Endothelial cell of umbilical vein (primary cell): ENCODE measurements around the gene BTN3A1. TPM values are rescaled to one million over a fixed set of nuclear protein-coding genes. Genes with fewer than 3 reads are reported as not detected.

Experiments
- BruUV-seq: library from RNA; stranded (reverse); fragments of 400-500 nt; replicated peaks from 2 replicates; lab custom pipeline; 2021; lab: Mats Ljungman, UMichigan
- CTCF ChIA-PET: fragments of 300-600, 350-600 bp; sonication (Branson Sonifier 250); formaldehyde crosslinking; loops from one replicate; lab custom pipeline; 2021; ENCODE audit warnings: antibody characterized with exemption, inconsistent platforms; lab: Charles Lee
- POLR2A ChIA-PET: fragments of 300-600, 350-600 bp; sonication (Branson Sonifier 250); formaldehyde crosslinking; loops from one replicate; lab custom pipeline; 2021; ENCODE audit warnings: antibody characterized with exemption, inconsistent platforms; lab: Charles Lee
- DNase-seq: peaks from one replicate; pipeline ENCODE4 v3.0.0-alpha.2; 2011; ENCODE audit warnings: low read depth, low spot score
- FAIRE-seq: peaks from 2 replicates; lab custom pipeline; 2011; peaks lifted over from hg19 to GRCh38; lab: Jason Lieb, UNC
- H2AFZ ChIP-seq: 2 replicates; pipeline ENCODE4 v1.6.0; 2012; ENCODE audit warnings: low read depth, low read length, control low read depth, inconsistent platforms
- H3K27ac ChIP-seq: 2 replicates; pipeline ENCODE4 v1.5.1; 2011; ENCODE audit warnings: low read depth, mild to moderate bottlenecking, control low read depth, low read length, moderate library complexity; ENCODE audit not compliant: insufficient read depth
- H3K27me3 ChIP-seq, 2 experiments: 2 replicates each; pipeline versions ENCODE4 v1.6.0 to v1.6.1; 2011; ENCODE audit warnings: low read length in 2 of 2, mixed read lengths in 1 of 2; ENCODE audit not compliant: control insufficient read depth in 2 of 2, insufficient read depth in 2 of 2
- H3K36me3 ChIP-seq, 2 experiments: 2 replicates in 1 of 2; 3 replicates in 1 of 2; pipeline ENCODE4 v1.5.1; 2011; ENCODE audit warnings: low read length in 2 of 2, mild to moderate bottlenecking in 1 of 2, moderate library complexity in 1 of 2; ENCODE audit not compliant: control insufficient read depth in 2 of 2, insufficient read depth in 2 of 2; ENCODE audit errors: extremely low read depth in 1 of 2
- H3K4me1 ChIP-seq: 3 replicates; pipeline ENCODE4 v1.5.1; 2011; ENCODE audit warnings: mild to moderate bottlenecking, low read length; ENCODE audit not compliant: control insufficient read depth, insufficient read depth; ENCODE audit errors: extremely low read depth
- H3K4me2 ChIP-seq: 2 replicates; pipeline ENCODE4 v1.6.1; 2011; ENCODE audit warnings: low read length, control low read depth, mixed read lengths; ENCODE audit not compliant: insufficient read depth
- H3K4me3 ChIP-seq, 3 experiments: fragments of 200-600 bp in 1 of 3; sonication (generic), shearing (Covaris generic) in 1 of 3; replicated peaks in 1 of 3; 2 replicates each; pipeline ENCODE4 v1.5.1; 2011 to 2016; ENCODE audit warnings: control low read depth in 3 of 3, low read length in 3 of 3, mild to moderate bottlenecking in 2 of 3, inconsistent platforms in 1 of 3, low read depth in 1 of 3, moderate library complexity in 1 of 3; ENCODE audit not compliant: insufficient read depth in 1 of 3
- H3K79me2 ChIP-seq: 2 replicates; pipeline ENCODE4 v1.6.0; 2012; ENCODE audit warnings: low read length, inconsistent platforms; ENCODE audit not compliant: control insufficient read depth, insufficient read depth
- H3K9ac ChIP-seq: replicated peaks from 2 replicates; pipeline ENCODE3; 2011; ENCODE audit warnings: low read length, control low read depth; ENCODE audit not compliant: insufficient read depth; ENCODE audit errors: extremely low read depth
- H3K9me1 ChIP-seq: replicated peaks from 3 replicates; pipeline ENCODE4 v1.6.0; 2011; ENCODE audit warnings: mild to moderate bottlenecking, low read length; ENCODE audit not compliant: control insufficient read depth, insufficient read depth; ENCODE audit errors: extremely low read depth
- H3K9me3 ChIP-seq: replicated peaks from 2 replicates; pipeline ENCODE4 v1.5.1; 2012; ENCODE audit warnings: low read length, inconsistent platforms; ENCODE audit not compliant: control insufficient read depth, insufficient read depth
- H4K20me1 ChIP-seq: replicated peaks from 2 replicates; pipeline ENCODE3; 2011; ENCODE audit warnings: mild to moderate bottlenecking, low read length; ENCODE audit not compliant: control insufficient read depth, insufficient read depth; ENCODE audit errors: extremely low read depth
- CTCF ChIP-seq, 2 donors: IDR thresholded peaks; 1 replicate in 1 of 2; 2 replicates in 1 of 2; pipeline ENCODE4 v1.5.1; 2011; ENCODE audit warnings: low read length in 2 of 2, mild to moderate bottlenecking in 2 of 2, moderate library complexity in 2 of 2, control low read depth in 1 of 2, inconsistent platforms in 1 of 2, low read depth in 1 of 2; ENCODE audit not compliant: insufficient read depth in 1 of 2; ENCODE audit errors: extremely low read depth in 1 of 2
- EZH2 ChIP-seq: IDR thresholded peaks from 2 replicates; pipeline ENCODE4 v1.6.1; 2012; ENCODE audit warnings: borderline replicate concordance, low read depth, mild to moderate bottlenecking, moderate library complexity, low read length, inconsistent platforms; ENCODE audit not compliant: severe bottlenecking
- GATA2 ChIP-seq: IDR thresholded peaks from 2 replicates; pipeline ENCODE4 v1.7.0; 2011; ENCODE audit warnings: low read depth, mild to moderate bottlenecking, moderate library complexity, mixed read lengths, low read length; ENCODE audit not compliant: insufficient read length, insufficient read depth
- JUN ChIP-seq: IDR thresholded peaks from 2 replicates; pipeline ENCODE4 v1.6.1; 2011; ENCODE audit warnings: borderline replicate concordance, low read depth; ENCODE audit not compliant: insufficient read length, insufficient read depth
- MYC ChIP-seq: IDR thresholded peaks from one replicate; pipeline ENCODE4 v1.6.1; 2011; ENCODE audit warnings: mild to moderate bottlenecking, low read depth, low read length
- POLR2A ChIP-seq: IDR thresholded peaks from 2 replicates; pipeline ENCODE4 v1.6.1; 2012; ENCODE audit warnings: low read depth, mild to moderate bottlenecking, control low read depth, low read length
- dilution Hi-C: fragments of 300-500 bp; cut with MboI; formaldehyde crosslinking; loops from one replicate; pipeline ENCODE4 v1.15.0; 2019; ENCODE audit warnings: low sequenced_read_pairs; ENCODE audit not compliant: extremely low pct_ligation_motif_present
- intact Hi-C: fragments of 100-400 bp; cut with micrococcal nuclease; formaldehyde crosslinking; loops from one replicate; pipeline ENCODE4 v1.10.0; 2022
- polyA plus RNA-seq, 4 experiments: library from polyadenylated mRNA; depleted of rRNA in 3 of 4; stranded (reverse) in 3 of 4; unstranded in 1 of 4; fragments of >200 nt; gene quantifications; 2 replicates each; pipeline versions ENCODE4 v1.2.1 to v1.2.3, GENCODE V29; 2011 to 2012; ENCODE audit warnings: missing spikeins in 1 of 4
- total RNA-seq: library from RNA; stranded (reverse); gene quantifications from 2 replicates; pipeline ENCODE4 v1.2.3, GENCODE V29; 2021
- TF ChIP-seq, protein P1 (sequence below): IDR thresholded peaks from 2 replicates; pipeline ENCODE4 v1.6.1; 2011; ENCODE audit not compliant: insufficient read depth, insufficient read length

Gene BTN3A1
- total and polyA plus RNA-seq, 2 donors (not counting 3 experiments of a cell fraction or from before 2014, with no cell fraction given) = 7.6 to 12.1 TPM

DNA sequence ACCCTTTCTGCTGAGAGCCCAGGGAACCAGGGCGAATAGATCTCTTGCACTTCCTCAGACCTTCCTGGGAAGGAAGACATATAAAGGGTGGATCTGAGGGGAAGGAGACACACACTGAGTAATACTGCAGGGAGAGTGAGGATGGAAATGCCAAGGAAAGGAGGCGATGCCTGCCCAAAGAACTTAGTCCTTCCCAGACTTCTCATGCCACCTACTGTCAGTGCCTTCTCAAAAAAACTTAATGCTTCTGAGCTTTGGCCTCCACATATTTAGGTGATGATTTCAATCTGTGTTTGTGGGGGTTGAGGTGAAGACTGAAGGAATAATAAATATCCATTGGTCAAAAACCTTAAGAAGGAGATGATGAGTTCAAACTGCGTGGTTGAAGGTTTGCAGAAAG, 9.7 kb downstream of the BTN3A1 start:
- Histone ChIP-seq H3K9me1 (no peaks in the 10 kb centered on the region), H3K9ac (no peak overlapping the region), H3K27me3 (no peaks in the 10 kb centered on the region), H3K9me3 (no peaks in the 10 kb centered on the region), H2AFZ (no peak overlapping the region), H3K27ac (no peak overlapping the region), H3K4me1 (peaks cover 22% of the 10 kb centered on the region), H3K36me3 (no peaks in the 10 kb centered on the region), H3K4me2 (no peak overlapping the region), H4K20me1 (no peaks in the 10 kb centered on the region), H3K79me2 (no peaks in the 10 kb centered on the region), H3K4me3 (no peak overlapping the region)
- DNase-seq (no peak), FAIRE-seq (no peak)
- no peak for TF ChIP-seq MYC
- no peak for TF ChIP-seq EZH2
- no peak for TF ChIP-seq JUN
- TF ChIP-seq CTCF (IDR thresholded peaks at IDR 0.05; ENCODE audit: extremely low read depth in 1 of 2, insufficient read depth in 1 of 2, low read depth in 1 of 2, low read length in 2 of 2) = no peak
- TF ChIP-seq POLR2A = no peak
- TF ChIP-seq, protein P1, sequence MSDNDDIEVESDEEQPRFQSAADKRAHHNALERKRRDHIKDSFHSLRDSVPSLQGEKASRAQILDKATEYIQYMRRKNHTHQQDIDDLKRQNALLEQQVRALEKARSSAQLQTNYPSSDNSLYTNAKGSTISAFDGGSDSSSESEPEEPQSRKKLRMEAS = no peak
- TF ChIP-seq GATA2 = no peak
- dilution Hi-C loops (no loop called here), intact Hi-C loops (no loop called here)
- no TSS peak for BruUV-seq
- CTCF ChIA-PET = interaction anchor here (0.6 to 2.1 kb wide), 3 partner anchors 66 to 72 kb away, joined by 3 to 7 read pairs (median 4); no protein-coding TSS in a partner anchor
- POLR2A ChIA-PET = no interaction called here
